MM.1S (cell line): ENCODE data around the gene GPR142.

Experiments
- DNase-seq: peaks from one replicate; pipeline ENCODE4 v3.0.0-alpha.2; 2015
- H2AFZ ChIP-seq: fragments of 300-600 bp; sonication (generic); 2 replicates; pipeline ENCODE4 v1.6.0; 2016; ENCODE audit warnings: antibody characterized with exemption, low read length
- H3F3A ChIP-seq: fragments of 300-600 bp; sonication (generic); 2 replicates; pipeline ENCODE4 v1.6.1; 2016; ENCODE audit warnings: mild to moderate bottlenecking, antibody characterized with exemption, low read length, moderate library complexity, mixed read lengths; ENCODE audit not compliant: insufficient read depth
- H3K27ac ChIP-seq: fragments of 300-600 bp; sonication (generic); 2 replicates; pipeline ENCODE4 v1.5.1; 2016; ENCODE audit warnings: mild to moderate bottlenecking, low read length
- H3K27me3 ChIP-seq: fragments of 300-600 bp; sonication (generic); replicated peaks from 2 replicates; pipeline ENCODE4 v1.6.0; 2016; ENCODE audit warnings: low read length; ENCODE audit not compliant: insufficient read depth
- H3K36me3 ChIP-seq: fragments of 300-600 bp; sonication (generic); replicated peaks from 2 replicates; pipeline ENCODE4 v1.6.1; 2016; ENCODE audit warnings: mild to moderate bottlenecking, low read length, mixed read lengths; ENCODE audit not compliant: insufficient read depth
- H3K4me1 ChIP-seq: fragments of 300-600 bp; sonication (generic); 2 replicates; pipeline ENCODE4 v1.6.1; 2016; ENCODE audit warnings: low read length, mixed read lengths
- H3K4me2 ChIP-seq: fragments of 300-600 bp; sonication (generic); 2 replicates; pipeline ENCODE4 v1.6.0; 2016; ENCODE audit warnings: low read depth, low read length
- H3K4me3 ChIP-seq: fragments of 300-600 bp; sonication (generic); 2 replicates; pipeline ENCODE4 v1.5.1; 2016; ENCODE audit warnings: low read length, mixed read lengths
- H3K79me2 ChIP-seq: fragments of 300-600 bp; sonication (generic); 2 replicates; pipeline ENCODE4 v1.6.1; 2016; ENCODE audit warnings: mixed run types, low read length, mixed read lengths
- H3K9ac ChIP-seq: fragments of 300-600 bp; sonication (generic); 2 replicates; pipeline ENCODE4 v1.6.1; 2016; ENCODE audit warnings: low read length, mixed read lengths
- H3K9me2 ChIP-seq: fragments of 300-600 bp; sonication (generic); replicated peaks from 2 replicates; pipeline ENCODE4 v1.6.1; 2016; ENCODE audit warnings: mild to moderate bottlenecking, low read length, mixed read lengths; ENCODE audit not compliant: insufficient read depth
- H3K9me3 ChIP-seq: fragments of 300-600 bp; sonication (generic); replicated peaks from 2 replicates; pipeline ENCODE4 v1.6.1; 2016; ENCODE audit warnings: mild to moderate bottlenecking, low read length, mixed read lengths; ENCODE audit not compliant: insufficient read depth
- H4K20me1 ChIP-seq: fragments of 300-600 bp; sonication (generic); 2 replicates; pipeline ENCODE4 v1.6.1; 2016; ENCODE audit warnings: mild to moderate bottlenecking, low read length, moderate library complexity, mixed read lengths; ENCODE audit not compliant: insufficient read depth
- EZH2 ChIP-seq: fragments of 300-600 bp; sonication (generic); optimal IDR thresholded peaks from 2 replicates; pipeline ENCODE3; 2017; ENCODE audit warnings: low read depth, mild to moderate bottlenecking, antibody characterized with exemption, low read length, mixed read lengths
- EZH2phosphoT487 ChIP-seq: fragments of 300-600 bp; sonication (generic); IDR thresholded peaks from 2 replicates; pipeline ENCODE4 v1.6.1; 2018; ENCODE audit warnings: antibody characterized with exemption, low read length
- TF ChIP-seq, protein P1 (sequence below): fragments of 300-600 bp; sonication (generic); IDR thresholded peaks from 2 replicates; pipeline ENCODE4 v1.5.1; 2016; ENCODE audit warnings: antibody characterized with exemption, low read length, mixed read lengths

Gene GPR142

DNA sequence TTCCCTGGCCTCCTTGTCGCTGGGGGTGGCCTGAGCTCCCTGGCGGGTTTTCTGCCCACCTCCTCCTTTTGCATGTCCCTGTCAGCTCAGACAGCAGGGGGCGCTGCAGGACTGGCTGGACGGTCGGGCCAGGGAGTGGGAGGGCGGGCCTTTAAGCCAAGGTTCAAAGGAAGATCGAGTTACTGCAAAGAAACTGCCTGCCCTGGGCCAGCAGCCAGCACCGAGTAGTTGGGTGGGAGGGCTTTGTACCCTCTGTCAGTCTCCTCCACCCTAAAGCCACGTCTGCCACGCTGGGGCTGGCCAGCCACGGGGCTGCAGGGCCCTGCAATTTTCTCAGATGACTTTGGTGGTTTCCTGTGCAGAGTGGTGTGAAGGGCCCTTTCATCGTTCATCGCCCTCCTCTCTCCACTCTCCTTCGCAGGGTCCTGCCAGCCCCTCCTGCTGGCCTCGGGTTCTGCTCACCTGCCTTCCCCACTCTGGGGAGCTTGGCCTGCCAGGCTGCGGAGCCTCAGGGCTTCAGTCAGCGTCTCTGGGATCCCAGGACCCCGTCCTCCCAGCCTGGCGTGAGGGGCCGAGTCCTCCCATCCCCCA is 12.3 kb downstream of the GPR142 start:
- H2AFZ ChIP-seq = peak overlapping the region; percentile 33; the same call in 1 of the 2 replicates
- H3K9me3 ChIP-seq = no peaks in the 10 kb centered on the region
- H3K9me2 ChIP-seq = no peaks in the 10 kb centered on the region
- peak overlapping the region; percentile 67 for H3K4me2 ChIP-seq
- H3K9ac ChIP-seq = no peak overlapping the region
- DNase-seq = peak; percentile 68
- no peaks in the 10 kb centered on the region for H3K4me1 ChIP-seq
- no peak overlapping the region for H3K27ac ChIP-seq
- H3K27me3 ChIP-seq = peaks cover 87% of the 10 kb centered on the region
- no peaks in the 10 kb centered on the region for H3K79me2 ChIP-seq
- H3K36me3 ChIP-seq = no peaks in the 10 kb centered on the region
- TF ChIP-seq, protein P1, sequence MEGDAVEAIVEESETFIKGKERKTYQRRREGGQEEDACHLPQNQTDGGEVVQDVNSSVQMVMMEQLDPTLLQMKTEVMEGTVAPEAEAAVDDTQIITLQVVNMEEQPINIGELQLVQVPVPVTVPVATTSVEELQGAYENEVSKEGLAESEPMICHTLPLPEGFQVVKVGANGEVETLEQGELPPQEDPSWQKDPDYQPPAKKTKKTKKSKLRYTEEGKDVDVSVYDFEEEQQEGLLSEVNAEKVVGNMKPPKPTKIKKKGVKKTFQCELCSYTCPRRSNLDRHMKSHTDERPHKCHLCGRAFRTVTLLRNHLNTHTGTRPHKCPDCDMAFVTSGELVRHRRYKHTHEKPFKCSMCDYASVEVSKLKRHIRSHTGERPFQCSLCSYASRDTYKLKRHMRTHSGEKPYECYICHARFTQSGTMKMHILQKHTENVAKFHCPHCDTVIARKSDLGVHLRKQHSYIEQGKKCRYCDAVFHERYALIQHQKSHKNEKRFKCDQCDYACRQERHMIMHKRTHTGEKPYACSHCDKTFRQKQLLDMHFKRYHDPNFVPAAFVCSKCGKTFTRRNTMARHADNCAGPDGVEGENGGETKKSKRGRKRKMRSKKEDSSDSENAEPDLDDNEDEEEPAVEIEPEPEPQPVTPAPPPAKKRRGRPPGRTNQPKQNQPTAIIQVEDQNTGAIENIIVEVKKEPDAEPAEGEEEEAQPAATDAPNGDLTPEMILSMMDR = peak; percentile 82
- TF ChIP-seq EZH2phosphoT487 (no peak), EZH2 (no peak)
- no peaks in the 10 kb centered on the region for H4K20me1 ChIP-seq
- no peak overlapping the region for H3K4me3 ChIP-seq
- H3F3A ChIP-seq = no peaks in the 10 kb centered on the region

DNA sequence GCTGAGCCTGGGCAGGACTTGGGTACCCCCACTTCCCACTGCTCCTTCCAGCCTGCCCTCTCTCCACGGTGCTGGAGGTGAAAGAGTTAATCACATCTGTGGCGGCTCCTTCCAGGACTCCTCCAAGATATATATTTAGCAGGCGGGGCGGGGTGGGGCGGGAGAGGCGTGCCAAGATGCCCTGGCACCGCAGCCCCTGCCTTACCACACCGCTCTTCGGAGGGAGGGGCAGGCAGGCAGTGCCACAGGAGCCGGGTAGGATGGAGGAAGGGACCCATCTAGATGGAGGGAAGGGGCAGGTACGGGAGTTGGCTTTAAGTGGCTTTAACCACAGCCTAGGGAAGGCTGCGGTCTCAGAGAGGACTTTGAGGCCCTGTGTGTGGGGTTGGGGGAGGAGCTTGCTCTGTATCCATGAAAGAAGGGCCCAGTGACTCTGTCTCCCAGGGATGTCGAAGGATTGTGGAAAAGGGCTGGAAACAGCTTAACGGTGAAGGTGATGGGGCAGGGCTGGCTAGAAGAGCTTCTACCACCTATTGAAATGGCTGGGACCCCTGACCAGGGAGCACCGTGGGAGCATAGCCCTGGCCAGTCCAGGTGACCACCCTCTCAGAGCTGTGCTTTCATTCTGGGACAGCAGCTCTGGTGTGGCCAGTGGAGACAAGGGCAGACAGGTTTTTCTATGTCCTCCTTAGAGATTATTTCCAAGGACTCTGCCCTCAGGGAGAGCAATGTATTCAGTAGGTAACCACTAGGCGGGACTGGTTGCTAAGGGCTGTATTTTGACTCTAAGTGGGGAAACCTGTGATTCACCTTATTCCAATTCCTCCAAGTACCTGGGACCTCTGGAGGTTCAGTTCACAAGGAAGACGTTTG is 13.0 kb downstream of the GPR142 start:
- Histone ChIP-seq H3K9ac (no peak overlapping the region), H3K9me2 (no peaks in the 10 kb centered on the region), H3K4me3 (no peak overlapping the region), H3K4me2 (peak overlapping the region; percentile 67; the same call in 1 of the 2 replicates), H3F3A (no peaks in the 10 kb centered on the region), H3K27ac (no peak overlapping the region), H3K79me2 (no peaks in the 10 kb centered on the region), H2AFZ (0 out of 2 replicates have a peak overlapping the region, but pooled peaks have one; percentile 33), H3K27me3 (peaks cover 87% of the 10 kb centered on the region), H4K20me1 (no peaks in the 10 kb centered on the region), H3K36me3 (no peaks in the 10 kb centered on the region), H3K9me3 (no peaks in the 10 kb centered on the region), H3K4me1 (no peaks in the 10 kb centered on the region)
- no peak for TF ChIP-seq EZH2
- TF ChIP-seq, protein P1 = no peak
- no peak for TF ChIP-seq EZH2phosphoT487
- no peak for DNase-seq

DNA sequence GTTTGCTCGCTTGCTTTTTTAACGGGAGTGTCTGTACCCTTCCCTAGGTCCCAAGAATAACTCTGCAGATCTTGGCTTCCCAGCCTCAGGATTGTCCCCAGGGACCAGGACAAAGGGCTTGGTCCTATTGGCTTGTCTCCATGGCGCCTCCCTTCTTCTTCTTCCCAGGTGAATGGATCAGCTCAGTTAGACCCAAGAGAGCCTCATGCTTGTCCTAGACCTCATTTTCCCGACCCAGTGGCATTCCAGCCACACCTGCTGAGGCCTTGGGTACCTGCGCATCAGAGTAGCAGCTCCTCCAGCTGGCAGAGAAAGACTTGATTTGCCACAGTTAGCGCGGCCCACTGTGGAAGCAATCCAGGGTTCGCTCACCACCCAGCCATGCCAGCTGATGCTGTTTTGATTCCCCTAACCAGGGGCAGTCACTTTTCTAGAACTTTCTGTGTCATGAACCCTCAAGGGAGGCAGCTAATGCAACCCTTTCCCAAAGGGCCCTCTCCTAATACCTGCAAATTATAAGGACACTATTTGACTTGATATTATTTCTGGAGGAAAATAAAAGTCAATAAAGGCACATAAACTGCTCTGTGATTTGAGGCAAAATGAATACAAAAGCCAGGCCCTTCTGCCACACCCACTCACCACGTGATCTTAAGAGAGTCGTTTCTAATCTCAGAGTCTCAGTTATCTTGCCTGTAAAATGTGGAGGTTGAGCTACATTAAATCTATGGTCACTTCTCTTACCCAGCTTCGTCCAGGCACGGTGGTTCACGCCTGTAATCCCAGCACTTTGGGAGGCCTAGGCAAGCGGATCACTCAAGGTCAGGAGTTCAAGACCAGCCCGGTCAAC is 13.9 kb downstream of the GPR142 start:
- Histone ChIP-seq H3K9me2 (no peaks in the 10 kb centered on the region), H3K27me3 (peaks cover 85% of the 10 kb centered on the region), H3K79me2 (no peaks in the 10 kb centered on the region), H3F3A (no peaks in the 10 kb centered on the region), H3K9me3 (no peaks in the 10 kb centered on the region), H3K9ac (no peak overlapping the region), H4K20me1 (no peaks in the 10 kb centered on the region), H3K36me3 (no peaks in the 10 kb centered on the region), H2AFZ (no peak overlapping the region), H3K4me2 (no peak overlapping the region), H3K4me1 (no peaks in the 10 kb centered on the region), H3K4me3 (no peak overlapping the region), H3K27ac (no peak overlapping the region)
- DNase-seq = no peak
- TF ChIP-seq, protein P1 = no peak
- TF ChIP-seq EZH2phosphoT487 = no peak
- no peak for TF ChIP-seq EZH2
